Small intestine (tissue), 7 donors: ENCODE measurements around the gene SYNPO. TPM values are rescaled to one million over a fixed set of nuclear protein-coding genes. Genes with fewer than 3 reads are reported as not detected.

Experiments used
- DNase-seq, 2 donors: peaks; one replicate each; pipeline versions ENCODE4 v3.0.0 to v3.0.0-alpha.2; 2013
- FAIRE-seq: peaks from 2 replicates; lab custom pipeline; 2012; peaks lifted over from hg19 to GRCh38; lab: Jason Lieb, UNC
- H3K27ac ChIP-seq, 3 donors: one replicate each; pipeline ENCODE4 v1.5.1; 2013; ENCODE audit warnings: low read length in 2 of 3, mild to moderate bottlenecking in 2 of 3, control low read depth in 1 of 3, inconsistent platforms in 1 of 3, low read depth in 1 of 3, moderate library complexity in 1 of 3
- H3K27me3 ChIP-seq, 3 donors: one replicate each; pipeline ENCODE4 v1.6.1; 2013; ENCODE audit warnings: low read length in 3 of 3, inconsistent platforms in 1 of 3; ENCODE audit not compliant: control insufficient read depth in 3 of 3, insufficient read depth in 3 of 3
- H3K36me3 ChIP-seq, 3 donors: one replicate each; pipeline ENCODE4 v1.6.1; 2013; ENCODE audit warnings: low read length in 3 of 3, inconsistent platforms in 1 of 3, low read depth in 1 of 3, mild to moderate bottlenecking in 1 of 3, moderate library complexity in 1 of 3; ENCODE audit not compliant: control insufficient read depth in 3 of 3, insufficient read depth in 2 of 3
- H3K4me1 ChIP-seq, 3 donors: one replicate each; pipeline ENCODE4 v1.6.1; 2013; ENCODE audit warnings: low read length in 2 of 3, inconsistent platforms in 1 of 3, low read depth in 1 of 3, mild to moderate bottlenecking in 1 of 3, moderate library complexity in 1 of 3; ENCODE audit not compliant: control insufficient read depth in 3 of 3, insufficient read depth in 2 of 3
- H3K4me3 ChIP-seq, 3 donors: one replicate each; pipeline ENCODE4 v1.5.1; 2013; ENCODE audit warnings: low read length in 3 of 3, control low read depth in 1 of 3, inconsistent platforms in 1 of 3, low read depth in 1 of 3, mild to moderate bottlenecking in 1 of 3, moderate library complexity in 1 of 3
- H3K9me3 ChIP-seq, 2 donors: one replicate each; pipeline ENCODE4 v1.6.1; 2013; ENCODE audit warnings: low read depth in 1 of 2, low read length in 1 of 2; ENCODE audit not compliant: control insufficient read depth in 2 of 2, insufficient read depth in 1 of 2
- WGBS, 3 donors: extraction: QIAGEN DNeasy Blood & Tissue Kit; methylation state at CpG; one replicate each; pipeline ENCODE4 v1.1.7; 2013; 5-methylcytosine and 5-hydroxymethylcytosine counted together
- polyA plus RNA-seq, 4 donors: library from polyadenylated mRNA; stranded (reverse) in 3 of 4; unstranded in 1 of 4; fragments of 200-250 nt in 3 of 4; fragments of 120-200 nt in 1 of 4; gene quantifications; one replicate each; pipeline versions ENCODE4 v1.2.1 to v1.2.3, GENCODE V29; 2013
- donor health status: healthy with polysubstance abuse.
- donor health status: control.
- donor health status: control.
- donor health status: Bipolar disorder and iron deficiency.
- donor health status: healthy.

Gene SYNPO
- polyA plus RNA-seq, 4 donors, result 23.2 to 44.0 (median 30.3) TPM

DNA sequence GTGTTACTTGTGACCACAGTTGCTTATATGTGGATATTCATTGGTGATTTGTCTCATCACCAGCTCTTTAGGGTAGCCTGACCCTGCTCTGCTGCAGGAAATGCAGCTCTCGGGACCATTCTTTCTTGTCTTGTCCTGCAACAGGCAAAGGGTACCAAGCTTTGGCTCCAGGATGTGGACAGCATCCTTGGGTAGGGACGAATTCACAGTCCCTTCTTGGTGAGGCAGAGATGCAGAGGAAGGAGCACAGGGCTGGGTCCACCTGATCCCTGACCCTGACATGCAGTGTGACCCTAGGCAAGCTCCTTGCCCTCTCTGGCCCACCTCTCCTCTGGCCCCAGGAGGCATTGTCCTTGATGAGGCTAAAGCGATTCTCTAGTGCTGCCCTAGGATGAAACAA lies 37.0 kb upstream of the SYNPO start:
- Histone ChIP-seq H3K36me3 (peaks cover 0 to 76% (median 0%) of the 10 kb centered on the region in 3 donors), H3K27ac (peak overlapping the region in 1 of 3 donors; percentile 24), H3K9me3 (no peaks in the 10 kb centered on the region), H3K27me3 (no peaks in the 10 kb centered on the region), H3K4me3 (no peak overlapping the region), H3K4me1 (peaks cover 2 to 19% (median 5%) of the 10 kb centered on the region in 3 donors)
- DNase-seq (no peak), FAIRE-seq (no peak)
- WGBS, 3 donors, result 72 to 91% (median 77%) methylated on average over 3 of the region's 3 CpGs

DNA sequence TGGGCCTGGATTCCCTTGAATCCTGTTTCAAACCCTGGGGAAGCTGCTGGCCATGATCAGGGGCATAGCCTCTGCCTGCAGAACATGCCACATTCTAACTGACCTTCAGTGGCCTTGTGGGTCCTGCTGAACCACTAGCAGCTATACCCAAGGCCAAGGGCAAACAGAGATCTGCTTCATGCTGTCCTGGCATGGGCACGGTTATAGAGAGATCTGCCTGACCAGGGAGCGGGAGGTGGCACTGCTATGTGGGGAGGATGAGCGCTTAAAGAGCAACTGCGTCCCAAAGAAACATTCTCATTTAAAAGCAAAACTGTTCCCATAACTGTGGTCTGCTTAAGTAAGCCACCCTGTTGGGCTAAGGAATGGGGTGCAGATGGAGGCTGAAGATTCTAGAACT lies 36.5 kb upstream of the SYNPO start:
- peaks cover 0 to 75% (median 0%) of the 10 kb centered on the region in 3 donors for H3K36me3 ChIP-seq
- FAIRE-seq (no peak), DNase-seq (no peak)
- H3K9me3 ChIP-seq, result no peaks in the 10 kb centered on the region
- H3K27me3 ChIP-seq, result no peaks in the 10 kb centered on the region
- no peak overlapping the region for H3K4me3 ChIP-seq
- peaks cover 2 to 19% (median 5%) of the 10 kb centered on the region in 3 donors for H3K4me1 ChIP-seq
- 91 to 94% (median 93%) methylated on average over 4 of the region's 4 CpGs for WGBS, 3 donors
- no peak overlapping the region for H3K27ac ChIP-seq

DNA sequence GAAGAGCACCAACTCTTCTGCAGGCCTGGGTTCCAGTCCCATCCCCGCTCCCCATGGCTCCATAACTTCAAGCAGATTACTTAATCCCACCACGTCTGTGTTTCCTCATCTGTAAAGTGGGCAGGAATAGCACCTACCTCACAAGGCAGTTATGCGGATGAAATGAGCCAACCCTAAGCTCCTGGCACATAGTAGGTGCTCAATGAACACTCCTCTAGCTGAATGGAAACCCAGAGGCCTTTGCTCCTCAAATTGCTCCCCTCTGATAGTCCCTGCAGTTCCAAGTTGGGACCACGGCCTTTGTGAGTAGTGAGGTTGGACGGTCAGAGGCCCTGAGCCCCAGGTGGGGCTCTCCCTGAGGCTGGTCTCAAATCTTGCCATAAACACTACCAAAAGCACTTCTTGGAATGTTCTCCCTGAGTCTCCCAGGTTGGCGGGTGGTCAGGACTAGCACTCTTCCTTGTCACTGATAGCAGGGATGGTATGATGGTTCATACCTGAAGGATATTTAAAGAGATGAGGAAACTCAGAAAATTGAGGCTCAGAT lies 35.5 kb upstream of the SYNPO start:
- H3K36me3 ChIP-seq, result peaks cover 0 to 66% (median 0%) of the 10 kb centered on the region in 3 donors
- FAIRE-seq (no peak), DNase-seq (no peak)
- 89 to 93% (median 90%) methylated on average over 6 of the region's 6 CpGs for WGBS, 3 donors
- H3K9me3 ChIP-seq, result no peaks in the 10 kb centered on the region
- peaks cover 0 to 17% (median under 1%) of the 10 kb centered on the region in 3 donors for H3K4me1 ChIP-seq
- H3K4me3 ChIP-seq, result no peak overlapping the region
- H3K27ac ChIP-seq, result no peak overlapping the region
- no peaks in the 10 kb centered on the region for H3K27me3 ChIP-seq

DNA sequence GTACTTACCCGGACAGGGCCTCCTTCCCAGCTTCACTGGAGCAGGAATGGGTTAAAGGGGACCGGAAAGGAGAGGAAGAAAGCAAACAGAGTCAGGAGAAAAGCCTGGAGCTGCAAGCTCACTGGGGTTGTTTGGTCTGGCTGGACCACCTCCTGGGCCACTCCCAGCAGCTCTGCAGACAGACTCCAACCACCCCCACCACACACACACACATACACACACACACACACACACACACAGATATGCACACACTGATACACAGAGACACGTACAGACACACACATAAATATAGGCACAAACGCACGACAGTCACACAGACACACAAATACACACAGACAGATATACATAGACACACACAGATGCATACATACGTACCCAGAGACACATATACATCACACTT lies 34.9 kb upstream of the SYNPO start:
- Histone ChIP-seq H3K27ac (no peak overlapping the region), H3K4me1 (peaks cover 0 to 17% (median 3%) of the 10 kb centered on the region in 3 donors), H3K9me3 (no peaks in the 10 kb centered on the region), H3K4me3 (no peak overlapping the region), H3K36me3 (peaks cover 0 to 64% (median 0%) of the 10 kb centered on the region in 3 donors), H3K27me3 (no peaks in the 10 kb centered on the region)
- no peak for FAIRE-seq
- no peak for DNase-seq
- WGBS, 3 donors, result 63 to 67% (median 63%) methylated on average over 5 to 6 of the region's 6 CpGs

DNA sequence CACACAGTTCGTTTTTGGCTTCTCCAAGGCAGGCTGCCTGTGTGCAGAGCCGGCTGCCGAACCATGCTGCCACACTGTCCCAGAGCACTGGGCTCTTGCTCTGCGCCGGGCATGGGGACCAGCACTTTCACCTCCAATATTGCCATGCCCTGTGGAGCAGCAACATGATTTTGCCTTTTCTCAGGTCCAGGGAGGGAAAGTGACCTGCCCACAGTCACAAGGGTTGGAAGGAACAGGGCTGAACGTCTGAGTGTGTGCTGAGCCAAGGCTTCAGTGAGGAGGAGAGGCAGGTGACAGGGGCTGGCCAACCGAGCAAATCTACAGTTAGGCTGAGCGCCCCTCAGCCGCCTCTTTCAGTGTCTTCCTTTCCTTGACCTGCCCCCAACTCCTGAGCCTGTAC lies 34.0 kb upstream of the SYNPO start:
- Histone ChIP-seq H3K27me3 (no peaks in the 10 kb centered on the region), H3K9me3 (no peaks in the 10 kb centered on the region), H3K4me3 (no peak overlapping the region), H3K4me1 (peaks cover 0 to 21% (median 8%) of the 10 kb centered on the region in 3 donors), H3K36me3 (peaks cover 0 to 61% (median 0%) of the 10 kb centered on the region in 3 donors), H3K27ac (no peak overlapping the region)
- DNase-seq (no peak), FAIRE-seq (no peak)
- 77 to 80% (median 80%) methylated on average over 9 of the region's 9 CpGs for WGBS, 3 donors

DNA sequence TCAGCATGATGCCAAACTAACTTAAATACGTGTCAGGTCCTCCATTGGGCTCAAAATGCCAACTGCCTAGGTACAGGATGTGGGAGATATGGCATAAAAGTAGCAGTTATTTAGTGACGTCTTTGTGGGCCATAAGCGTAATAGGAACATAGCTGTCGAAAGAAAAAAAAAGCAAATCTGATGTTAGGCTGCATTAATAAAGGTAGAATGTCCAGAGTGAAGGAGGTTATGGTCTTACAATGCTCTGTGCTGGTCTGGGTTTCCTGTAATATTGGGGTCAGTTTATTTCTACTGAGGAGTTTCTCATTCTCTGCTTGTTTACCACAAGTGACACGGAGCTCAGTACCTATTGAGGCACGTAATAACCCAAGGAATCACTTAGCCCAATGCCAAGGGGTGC lies 33.4 kb upstream of the SYNPO start:
- peaks cover 0 to 61% (median 0%) of the 10 kb centered on the region in 3 donors for H3K36me3 ChIP-seq
- peaks cover 0 to 27% (median 14%) of the 10 kb centered on the region in 3 donors for H3K4me1 ChIP-seq
- H3K27me3 ChIP-seq, result no peaks in the 10 kb centered on the region
- no peaks in the 10 kb centered on the region for H3K9me3 ChIP-seq
- WGBS, 3 donors, result 87 to 90% (median 88%) methylated on average over 6 of the region's 6 CpGs
- no peak overlapping the region for H3K27ac ChIP-seq
- H3K4me3 ChIP-seq, result no peak overlapping the region
- FAIRE-seq (no peak), DNase-seq (no peak)

DNA sequence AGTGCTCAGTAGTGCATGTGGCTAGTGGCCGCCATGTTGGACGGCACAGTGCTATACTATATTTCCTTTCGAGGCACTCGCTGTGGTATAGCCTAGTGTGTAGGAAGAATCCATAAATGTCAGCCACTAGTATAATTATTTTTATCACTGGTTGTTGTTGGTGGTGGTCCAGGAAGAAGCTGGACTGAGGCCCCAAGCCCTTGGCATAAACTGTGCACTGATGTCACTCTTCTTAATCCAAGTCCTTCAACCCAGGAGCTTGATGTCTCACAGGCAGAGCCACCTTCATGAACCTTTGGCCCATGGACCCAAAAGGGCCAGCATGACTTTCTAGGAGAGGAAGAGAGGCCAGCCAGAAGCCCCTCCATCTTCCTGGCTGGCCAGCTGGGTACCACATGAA lies 32.5 kb upstream of the SYNPO start:
- DNase-seq, result no peak
- no peaks in the 10 kb centered on the region for H3K27me3 ChIP-seq
- no peak overlapping the region for H3K27ac ChIP-seq
- H3K4me3 ChIP-seq, result no peak overlapping the region
- no peaks in the 10 kb centered on the region for H3K9me3 ChIP-seq
- WGBS, 3 donors, result 87 to 98% (median 95%) methylated on average over 4 of the region's 4 CpGs
- H3K4me1 ChIP-seq, result peaks cover 0 to 36% (median 17%) of the 10 kb centered on the region in 3 donors
- peaks cover 0 to 58% (median 0%) of the 10 kb centered on the region in 3 donors for H3K36me3 ChIP-seq
- no peak for FAIRE-seq

DNA sequence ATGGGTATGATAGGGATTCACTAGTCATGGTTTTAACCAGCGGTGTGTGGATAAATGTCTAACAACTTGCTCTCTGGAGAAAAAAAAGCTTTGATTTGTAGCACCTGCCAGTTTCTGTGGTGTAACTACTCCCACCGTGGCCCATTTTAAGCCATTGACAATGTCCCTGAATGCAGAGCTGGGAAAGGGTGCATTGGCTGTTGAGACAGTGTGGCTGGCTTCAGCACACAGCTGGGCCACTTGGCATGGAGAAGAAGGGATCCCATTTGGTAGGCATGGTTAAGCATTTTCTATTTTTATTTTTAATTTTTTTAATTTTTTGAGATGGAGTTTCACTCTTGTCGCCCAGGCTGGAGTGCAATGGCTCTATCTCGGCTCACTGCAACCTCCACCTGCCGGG lies 31.5 kb upstream of the SYNPO start:
- Histone ChIP-seq H3K27ac (peak overlapping the region in 1 of 3 donors; percentile 78), H3K4me1 (peaks cover 5 to 46% (median 27%) of the 10 kb centered on the region in 3 donors), H3K4me3 (no peak overlapping the region), H3K9me3 (no peaks in the 10 kb centered on the region), H3K27me3 (no peaks in the 10 kb centered on the region), H3K36me3 (peaks cover 0 to 57% (median 0%) of the 10 kb centered on the region in 3 donors)
- WGBS, 3 donors, result 70 to 84% (median 73%) methylated on average over 5 of the region's 5 CpGs
- DNase-seq (no peak), FAIRE-seq (no peak)
